HG03045 (cell line): ENCODE results near the gene EPN1.

Experiments
- ATAC-seq: cut with Tn5 transposase; IDR thresholded peaks from one replicate; pipeline ENCODE4 v1.9.1; 2021; ENCODE audit warnings: mild to moderate bottlenecking, moderate library complexity; ENCODE audit not compliant: unreplicated experiment

The EPN1 gene

DNA sequence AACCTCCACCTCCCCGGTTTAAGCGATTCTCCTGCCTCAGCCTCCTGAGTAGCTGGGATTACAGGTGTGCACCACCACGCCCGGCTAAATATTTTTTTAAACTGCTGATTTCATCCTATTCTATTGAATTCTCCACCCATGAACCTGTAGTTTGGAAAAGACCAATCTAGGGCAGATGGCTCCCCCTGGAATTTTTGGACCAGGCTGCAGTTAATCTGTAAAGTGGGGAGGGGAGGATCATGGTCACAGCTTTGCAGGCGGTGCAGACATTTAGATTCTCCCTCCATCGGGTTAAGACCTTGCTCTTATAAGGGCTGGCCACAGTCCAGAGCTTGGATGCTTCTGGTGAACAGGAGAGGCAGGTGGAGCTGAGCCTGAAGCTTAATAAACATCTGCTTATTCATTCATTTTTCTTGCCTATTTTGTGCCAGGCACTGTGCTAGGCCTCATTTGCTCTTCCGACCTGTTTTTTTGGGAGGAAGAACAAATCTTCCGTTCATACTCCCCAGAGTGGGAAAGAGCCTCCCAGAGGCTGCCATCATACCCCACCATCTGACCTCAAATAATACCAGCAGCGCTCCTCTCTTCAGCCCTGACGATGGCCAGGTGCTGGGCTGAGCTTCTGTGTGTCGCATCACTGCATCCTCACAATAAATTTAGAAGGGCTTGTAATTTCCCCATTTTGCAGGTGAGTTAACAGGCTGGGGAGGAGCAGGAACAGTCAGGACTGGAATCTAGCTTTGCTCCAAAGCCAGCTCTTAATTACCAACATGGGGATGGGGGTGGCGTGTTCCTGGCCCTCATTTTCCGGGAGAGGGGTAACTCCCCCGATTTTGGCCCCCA lies 27.9 kb upstream of the EPN1 start:
- no peak for ATAC-seq

DNA sequence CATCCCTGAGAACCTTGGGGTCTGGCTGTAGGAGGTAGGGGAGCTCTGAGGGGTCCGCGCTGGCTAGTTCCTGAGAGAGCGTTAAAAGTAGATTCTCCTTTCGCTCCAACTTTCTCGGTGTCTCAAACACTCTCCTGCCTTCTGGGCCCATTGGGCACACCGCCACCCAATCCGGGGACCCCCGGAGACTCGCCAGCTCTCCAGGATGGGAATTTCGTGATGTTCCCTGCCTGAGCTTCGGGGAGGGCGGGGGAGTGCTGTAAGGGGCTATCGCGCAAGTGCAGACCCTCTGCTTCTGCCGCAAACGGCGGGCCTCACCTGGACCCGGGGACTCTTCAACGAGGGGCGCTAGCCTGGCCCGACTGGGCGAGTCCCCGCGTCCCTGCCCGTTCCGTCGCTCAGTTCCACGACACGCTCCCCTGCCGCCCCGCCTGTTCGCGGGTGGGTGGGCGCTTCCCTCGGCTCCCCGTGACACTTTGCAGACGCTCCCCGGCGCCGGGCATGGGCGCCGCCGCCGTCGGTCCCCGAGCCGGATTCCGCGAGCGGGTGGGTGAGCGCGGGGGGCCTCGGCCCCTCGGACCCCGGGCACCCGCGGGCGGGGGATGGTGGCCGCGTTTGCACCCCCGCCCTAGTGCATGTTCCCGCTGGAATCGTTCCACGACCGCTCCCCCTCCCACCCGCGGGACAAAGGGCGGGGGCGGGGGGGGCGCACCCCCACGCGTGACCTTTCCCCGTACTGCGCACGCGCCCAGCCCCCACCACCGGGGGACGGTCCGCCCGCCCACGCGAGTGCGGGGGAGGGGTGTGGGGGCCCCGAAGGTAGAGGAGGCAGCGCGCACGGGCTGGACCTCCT lies 27.1 kb upstream of the EPN1 start, which contains the start of gene CCDC106:
Gene CCDC106, plus strand, starts transcription at position 481 of the 853 bp plus-strand sequence. CDS start 835 bp downstream, outside the sequence.
- no peak for ATAC-seq

DNA sequence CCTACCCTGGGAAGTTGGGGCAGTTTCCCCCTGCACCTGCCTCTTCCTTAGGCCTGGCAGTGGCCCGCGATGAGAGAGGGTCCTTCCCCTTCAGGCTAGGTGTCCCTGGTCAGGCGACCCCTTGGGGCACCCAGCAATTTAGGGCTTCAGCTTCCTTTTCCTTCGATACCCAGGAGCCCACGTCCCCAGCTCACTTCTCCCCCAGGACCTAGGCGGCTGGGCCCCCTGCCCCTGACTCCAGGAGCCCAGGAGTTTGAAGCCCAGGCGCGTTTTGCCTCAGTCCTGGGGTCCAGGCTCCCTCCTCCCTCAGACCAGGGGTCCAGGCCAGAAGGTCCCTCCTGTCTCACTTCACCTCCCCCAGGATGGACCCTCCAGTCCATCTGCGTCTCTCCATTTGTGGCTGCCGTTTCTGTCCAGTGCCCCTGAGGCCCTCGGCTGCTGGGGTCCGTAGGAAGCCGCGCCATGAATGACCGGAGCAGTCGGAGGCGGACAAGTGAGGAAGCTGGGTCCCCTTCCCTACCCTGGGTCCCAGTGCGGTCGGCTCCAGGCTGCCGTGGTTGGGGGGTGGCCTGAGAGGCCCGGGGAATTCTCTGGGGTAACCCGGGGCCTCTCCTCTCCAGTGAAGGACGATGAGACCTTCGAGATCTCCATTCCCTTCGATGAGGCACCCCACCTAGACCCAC lies 26.3 kb upstream of the EPN1 start:
- no peak for ATAC-seq

DNA sequence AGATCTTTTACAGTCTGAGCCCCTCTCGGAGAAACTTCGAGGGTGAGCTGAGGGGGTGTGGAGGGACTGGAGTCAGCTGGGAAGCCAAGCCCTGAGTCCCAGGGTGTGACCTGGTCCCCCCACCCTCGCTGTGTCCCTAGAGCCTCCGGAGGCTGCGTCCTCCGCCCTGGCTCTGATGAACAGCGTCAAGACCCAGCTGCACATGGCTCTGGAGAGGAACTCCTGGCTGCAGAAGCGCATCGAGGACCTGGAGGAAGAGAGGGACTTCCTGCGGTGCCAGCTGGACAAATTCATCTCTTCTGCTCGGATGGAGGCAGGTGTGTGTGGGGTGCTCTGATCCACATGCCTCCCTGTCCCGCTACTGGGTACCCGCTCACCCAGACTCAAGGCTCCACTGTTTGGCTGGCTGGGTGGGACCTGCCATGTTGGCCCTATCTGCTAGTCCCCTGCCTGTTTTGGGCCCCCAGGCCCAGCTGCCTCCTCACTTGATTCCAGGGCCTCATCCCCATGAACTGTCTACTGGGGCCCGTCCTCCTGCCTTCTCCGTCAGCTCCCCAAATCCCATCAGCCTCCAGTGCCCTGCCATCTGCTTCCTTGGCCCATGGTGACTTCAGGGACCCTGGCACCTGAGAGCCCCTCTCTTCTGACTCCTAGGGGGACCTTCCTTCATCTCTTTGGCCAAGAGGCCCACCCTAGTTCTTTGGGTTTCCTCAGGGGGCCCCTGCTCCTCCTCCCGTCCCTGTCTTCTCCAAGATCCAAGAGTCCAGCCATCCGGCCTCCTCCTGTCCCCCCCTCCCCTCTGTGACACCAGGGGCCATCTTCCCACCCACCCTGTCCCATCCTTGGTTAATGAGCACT lies 25.5 kb upstream of the EPN1 start:
- ATAC-seq = no peak

DNA sequence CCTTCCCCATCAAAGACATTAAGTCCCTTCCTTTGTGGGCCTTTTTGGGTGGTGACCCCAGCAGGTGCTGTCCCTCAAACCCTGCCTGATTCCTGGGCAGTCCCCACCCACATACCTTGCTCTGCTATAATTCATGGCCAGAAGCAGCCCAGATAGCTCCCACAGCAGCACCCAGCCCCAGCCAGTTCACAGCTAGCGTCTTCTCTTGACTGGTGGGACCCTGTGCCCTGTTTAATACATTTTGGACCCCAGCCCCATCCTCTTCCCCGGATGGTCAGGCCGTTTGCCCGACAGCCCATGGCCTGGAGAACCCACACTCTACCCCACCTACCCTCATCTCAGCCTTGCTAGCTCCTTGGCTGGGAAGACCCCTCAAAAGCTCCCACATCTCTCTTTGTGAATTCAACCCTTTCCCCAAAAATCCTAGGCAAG lies 24.9 kb upstream of the EPN1 start:
- no peak for ATAC-seq

DNA sequence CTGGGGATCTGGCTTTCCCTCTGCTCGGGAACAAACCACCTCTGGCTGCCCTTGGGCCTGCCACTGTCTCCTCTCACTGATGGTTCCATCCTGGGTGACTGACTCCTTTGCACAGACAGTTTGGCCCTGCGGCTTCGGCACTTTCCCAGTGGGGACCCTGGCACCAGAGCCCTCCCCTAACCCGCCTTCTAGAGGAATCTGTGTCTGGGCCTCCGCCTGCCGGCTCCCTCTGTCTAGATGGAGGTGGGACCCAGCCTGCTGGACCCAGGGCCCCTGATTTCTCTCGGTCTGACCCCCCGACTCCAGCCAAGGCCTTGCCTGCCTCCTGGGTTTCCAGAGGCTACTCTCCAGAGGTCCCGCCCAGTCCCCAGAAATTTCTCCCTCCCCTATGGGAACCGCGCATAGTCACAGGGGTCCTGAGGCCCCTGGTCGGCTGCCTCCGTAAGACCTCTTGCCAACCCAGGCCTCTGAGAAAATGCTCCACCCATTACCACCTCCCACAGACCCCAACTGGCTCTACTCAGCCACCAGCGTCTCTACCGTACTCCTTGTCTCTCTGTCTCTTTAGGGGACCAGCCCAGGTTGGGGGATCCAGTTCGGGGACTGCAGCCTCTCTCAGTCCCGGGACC lies 24.3 kb upstream of the EPN1 start:
- ATAC-seq = no peak

DNA sequence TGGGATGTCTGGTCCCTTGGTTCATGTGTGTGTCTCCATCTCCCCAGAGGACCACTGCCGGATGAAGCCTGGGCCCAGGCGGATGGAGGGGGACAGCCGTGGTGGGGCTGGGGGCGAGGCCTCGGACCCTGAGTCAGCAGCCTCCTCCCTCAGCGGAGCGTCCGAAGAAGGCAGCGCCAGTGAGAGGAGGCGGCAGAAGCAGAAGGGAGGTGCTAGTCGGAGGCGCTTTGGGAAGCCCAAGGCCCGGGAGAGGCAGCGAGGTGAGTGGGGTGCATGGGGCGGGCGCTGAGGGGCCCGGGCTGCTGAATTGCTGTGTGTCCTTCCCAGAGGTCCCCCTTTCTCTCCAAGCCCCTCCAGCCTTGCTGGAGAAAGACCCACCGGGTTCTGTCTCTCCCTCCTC lies 23.8 kb upstream of the EPN1 start:
- ATAC-seq = no peak

DNA sequence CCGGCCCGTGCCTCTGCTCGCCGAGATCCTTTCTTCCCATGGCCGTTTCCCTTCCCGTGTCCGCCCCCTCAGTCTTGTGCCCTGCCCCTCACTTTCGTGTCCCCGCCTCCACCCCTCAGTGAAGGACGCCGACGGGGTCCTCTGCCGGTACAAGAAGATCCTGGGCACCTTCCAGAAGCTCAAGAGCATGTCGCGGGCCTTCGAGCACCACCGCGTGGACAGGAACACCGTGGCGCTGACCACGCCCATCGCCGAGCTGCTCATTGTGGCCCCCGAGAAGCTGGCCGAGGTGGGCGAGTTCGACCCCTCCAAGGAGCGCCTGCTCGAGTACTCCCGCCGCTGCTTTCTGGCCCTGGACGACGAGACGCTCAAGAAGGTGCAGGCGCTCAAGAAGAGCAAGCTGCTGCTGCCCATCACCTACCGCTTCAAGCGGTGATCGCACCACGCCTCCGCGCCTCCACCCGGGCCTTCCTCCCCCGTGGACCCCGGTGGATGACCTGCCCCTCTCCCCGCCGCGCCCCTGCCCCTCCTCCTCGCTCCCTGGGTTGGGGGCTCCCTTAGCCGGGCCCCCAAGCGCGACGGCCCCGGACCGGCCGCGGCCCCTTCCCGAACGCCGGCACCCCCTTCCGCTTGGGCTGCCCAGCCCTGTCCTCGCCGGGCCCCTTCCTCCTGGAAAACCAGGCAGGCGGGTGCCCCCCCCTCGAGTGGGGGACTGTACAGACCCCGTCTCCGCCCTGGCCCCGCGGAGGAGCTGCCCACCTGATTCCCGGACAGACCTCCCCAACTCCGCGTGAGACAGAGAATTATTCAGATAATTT lies 22.5 kb upstream of the EPN1 start:
- no peak for ATAC-seq

DNA sequence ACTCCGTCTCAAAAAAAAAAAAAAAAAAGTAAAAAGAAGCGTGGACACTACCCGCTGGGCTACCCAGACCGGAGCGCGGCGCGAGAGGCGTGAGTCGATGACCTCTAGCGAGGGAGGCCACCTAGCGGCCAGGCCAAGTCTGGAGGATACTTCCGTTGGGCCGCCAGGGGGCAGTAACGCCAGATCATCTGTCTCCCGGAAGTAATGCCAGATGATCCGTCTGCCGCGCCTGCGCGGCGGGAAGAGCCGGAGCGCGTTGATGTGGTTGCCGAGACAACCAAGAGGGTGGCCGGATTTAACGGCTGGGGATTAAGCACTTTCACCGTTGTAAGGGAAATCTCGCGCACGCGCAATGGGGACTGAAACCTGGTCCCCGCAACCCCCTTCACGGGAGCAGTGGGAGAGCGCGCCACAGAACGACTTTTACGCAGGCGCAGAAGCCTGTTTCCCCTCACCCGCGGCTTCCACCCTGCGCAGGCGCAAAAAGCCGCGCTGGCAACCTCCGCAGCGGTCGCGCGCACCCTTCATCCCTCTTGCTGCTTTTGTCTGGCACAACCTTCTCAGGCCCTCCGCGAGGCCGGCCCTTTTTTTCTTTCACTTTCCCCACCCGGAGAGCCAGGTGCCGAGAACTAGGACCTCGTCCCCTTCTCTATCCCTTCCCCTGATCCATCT lies 21.2 kb upstream of the EPN1 start:
- ATAC-seq = peak; percentile 45

DNA sequence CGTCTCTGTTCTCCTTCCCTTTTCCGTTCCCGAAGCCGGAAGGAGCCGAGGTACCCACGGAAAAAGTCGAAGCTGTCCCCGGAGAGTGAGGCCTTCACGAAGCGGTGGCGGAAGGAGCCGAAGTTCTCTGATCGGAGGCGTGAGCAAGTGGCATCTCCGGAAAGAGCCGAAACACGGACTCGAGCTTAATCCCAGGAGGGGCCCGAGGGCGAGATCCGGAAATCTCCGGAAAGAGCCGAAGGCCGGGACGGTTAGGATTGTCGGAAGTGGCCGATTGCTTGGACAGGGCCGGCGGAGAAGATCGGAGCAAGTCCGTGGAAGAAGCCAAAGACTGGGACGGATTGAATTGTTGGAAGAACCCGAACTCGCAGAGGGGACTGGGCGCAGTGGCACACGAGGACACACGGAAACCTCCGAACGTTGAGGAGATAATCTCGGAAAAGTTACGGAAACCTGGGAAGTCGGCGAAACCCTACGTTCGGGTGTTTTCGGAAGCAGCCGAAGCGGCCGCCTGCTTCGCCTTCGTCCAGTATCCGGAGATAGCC lies 20.6 kb upstream of the EPN1 start:
- peak; percentile 57 for ATAC-seq

DNA sequence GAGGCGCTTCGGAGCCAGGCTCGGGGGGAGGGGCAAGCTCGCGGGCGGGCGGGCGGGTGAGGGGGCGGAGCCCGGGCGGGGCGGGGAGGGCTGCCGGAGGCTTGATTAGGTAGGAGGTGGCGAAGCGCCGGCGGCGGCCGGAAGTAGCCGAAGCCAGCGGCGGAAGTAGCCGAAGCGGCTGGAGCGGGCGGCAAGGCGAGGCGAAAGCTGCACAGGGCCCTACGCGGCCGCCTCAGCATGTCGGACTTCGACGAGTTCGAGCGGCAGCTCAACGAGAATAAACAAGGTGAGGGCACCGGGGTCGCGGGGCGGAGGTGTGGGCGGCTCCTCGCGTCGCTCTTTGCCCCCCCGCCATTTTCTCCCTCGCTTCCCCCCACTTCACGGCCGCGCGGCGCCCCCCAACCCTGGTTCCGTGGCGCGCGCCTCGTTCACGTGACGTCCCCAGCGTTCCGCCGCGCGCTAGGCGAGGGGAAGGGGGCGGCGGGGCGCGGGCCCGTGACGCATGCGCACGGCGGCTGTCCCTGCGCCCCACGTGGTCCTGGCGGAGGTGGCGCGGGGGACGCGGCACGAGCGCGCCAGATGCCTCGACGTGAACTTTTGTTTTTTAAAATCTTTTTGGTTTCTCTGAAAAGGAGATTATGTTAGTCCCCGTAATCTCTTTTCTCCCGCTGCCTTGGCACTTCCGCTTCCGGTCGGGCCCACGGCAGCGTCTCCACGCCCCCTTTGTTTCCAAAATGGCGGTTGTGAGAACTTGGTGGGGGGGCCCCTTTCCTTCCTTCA lies 20.0 kb upstream of the EPN1 start, which contains the start of gene U2AF2:
Gene U2AF2, plus strand, starts transcription at position 168 of the 780 bp plus-strand sequence. Its CDS starts 70 bp downstream, at position 238.
- ATAC-seq = peak; percentile 30

DNA sequence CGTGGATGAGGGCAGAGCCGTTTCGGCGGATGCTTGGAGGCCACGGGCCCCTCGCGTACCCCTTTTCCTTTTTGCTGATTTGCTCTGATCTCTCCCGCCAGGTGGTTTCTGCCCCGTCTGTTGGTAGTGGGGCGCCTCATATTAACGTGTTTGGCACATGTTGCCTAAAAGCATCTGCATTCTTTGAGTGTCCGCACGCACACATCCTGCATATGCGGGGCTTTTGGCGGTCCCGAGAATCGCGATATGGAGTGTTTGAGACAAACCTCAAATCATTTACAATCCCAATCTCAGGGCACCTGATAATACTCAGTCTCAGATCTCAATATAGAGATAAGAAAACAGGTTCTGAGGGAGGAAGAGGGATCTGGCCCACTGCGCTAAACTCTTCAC lies 19.4 kb upstream of the EPN1 start:
- ATAC-seq = no peak

DNA sequence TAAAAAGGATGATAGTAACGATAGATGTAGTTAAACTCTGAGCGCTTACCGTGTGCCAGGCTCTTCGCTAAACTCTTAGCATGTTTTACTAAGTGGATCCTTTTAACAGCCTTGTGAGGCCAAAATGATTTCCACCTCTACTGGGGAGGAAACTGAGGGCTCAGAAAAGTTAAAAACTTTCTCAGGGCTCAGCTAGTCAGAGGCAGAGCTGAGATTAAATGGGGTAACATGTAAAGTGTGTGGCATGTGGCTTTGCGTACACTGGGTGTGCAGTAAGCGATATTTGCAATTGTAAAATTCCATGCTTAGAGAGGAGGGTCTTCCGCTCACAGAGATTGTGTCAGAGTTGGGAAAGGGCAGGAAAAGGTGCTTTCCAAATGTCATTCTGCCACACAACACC lies 18.5 kb upstream of the EPN1 start:
- no peak for ATAC-seq

DNA sequence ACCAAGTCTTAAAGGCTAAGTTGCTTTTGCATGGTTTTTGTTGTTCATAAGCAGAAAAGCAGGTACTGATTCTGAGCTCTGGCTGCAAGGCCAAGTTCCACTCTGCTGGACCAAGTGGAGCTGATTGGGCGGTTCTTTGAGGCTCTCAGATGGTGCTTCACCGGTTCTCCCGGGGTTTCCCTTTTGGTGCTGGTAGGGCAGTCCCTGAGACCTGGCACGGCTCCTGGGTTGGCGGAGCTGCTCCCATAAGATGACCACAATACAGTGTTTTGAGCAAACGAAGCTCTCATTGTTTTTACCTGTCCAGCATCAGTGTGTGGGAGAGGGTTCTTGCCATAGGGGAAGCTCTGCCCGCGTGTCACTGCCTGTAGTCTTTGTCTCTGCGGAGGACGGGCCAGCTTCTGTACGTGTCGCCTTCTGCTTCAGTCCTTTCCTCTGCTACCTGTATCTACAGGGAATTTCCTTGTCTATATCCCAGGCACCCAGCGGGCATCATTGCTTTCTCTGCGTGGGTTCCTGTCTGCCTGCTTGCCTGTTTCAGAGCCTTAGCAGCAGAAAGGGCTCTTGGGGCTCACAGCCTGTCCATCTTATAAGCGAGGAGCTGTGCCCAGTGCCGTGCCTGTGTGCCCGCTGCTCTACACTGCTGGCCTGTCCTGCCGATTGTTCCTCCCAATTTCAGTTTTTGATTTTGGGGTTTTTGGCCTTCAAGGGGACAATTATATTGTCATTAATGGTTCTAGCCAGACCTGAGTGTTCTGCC lies 17.9 kb upstream of the EPN1 start:
- no peak for ATAC-seq

DNA sequence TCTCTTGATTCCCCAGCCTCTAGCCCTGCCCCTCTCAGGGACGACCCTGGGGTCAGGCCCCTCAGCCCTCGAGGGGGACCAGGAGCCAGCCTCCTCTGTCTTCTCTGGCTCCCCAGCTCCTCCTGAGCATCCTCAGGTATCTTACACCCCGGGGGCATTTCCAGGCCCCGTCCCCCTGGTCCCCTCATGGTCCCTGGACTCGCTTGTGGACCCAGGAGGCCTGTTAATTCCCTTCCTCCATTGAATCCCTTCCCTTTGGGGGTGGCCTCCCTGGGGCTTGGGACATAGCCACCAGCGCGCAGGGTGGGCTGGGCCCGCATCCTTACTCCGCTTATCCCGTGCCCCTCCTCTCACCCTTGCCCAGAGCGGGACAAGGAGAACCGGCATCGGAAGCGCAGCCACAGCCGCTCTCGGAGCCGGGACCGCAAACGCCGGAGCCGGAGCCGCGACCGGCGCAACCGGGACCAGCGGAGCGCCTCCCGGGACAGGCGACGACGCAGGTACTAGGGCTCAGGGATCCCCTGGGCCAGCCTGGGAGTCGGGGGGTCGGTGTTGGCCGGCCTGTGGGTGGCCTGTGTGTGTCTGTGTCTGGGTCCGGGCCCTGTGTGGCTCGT lies 16.1 kb upstream of the EPN1 start:
- ATAC-seq = no peak

DNA sequence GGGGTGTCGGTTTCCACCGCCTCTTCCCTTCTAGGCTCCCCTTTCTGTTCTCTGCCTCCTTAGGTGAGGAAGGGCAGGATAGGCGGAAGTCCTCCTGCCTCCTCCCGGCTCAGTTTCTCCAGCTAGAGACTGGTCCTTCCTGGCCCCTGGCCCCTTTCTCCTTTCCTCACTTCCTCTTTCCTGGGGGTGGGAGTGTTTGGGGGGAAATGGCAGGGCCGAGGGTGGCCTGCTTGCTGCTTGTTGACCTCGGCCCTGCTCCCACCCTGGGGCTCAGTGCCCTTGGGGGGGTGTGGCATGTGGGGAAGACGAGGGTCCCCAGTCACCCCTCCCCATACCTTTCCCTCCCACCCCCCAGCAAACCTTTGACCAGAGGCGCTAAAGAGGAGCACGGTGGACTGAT lies 15.2 kb upstream of the EPN1 start:
- no peak for ATAC-seq
